IPS-15b (cell line): ENCODE data around the gene UTS2R.
"Not testable (repeated sequence)": the region's sequence is repeated elsewhere in the genome, so short reads cannot be mapped to it uniquely, and the experiment has no call there.

Source experiments
- H3K27me3 ChIP-seq: one replicate; pipeline ENCODE4 v1.6.1; 2013; ENCODE audit warnings: low read length; ENCODE audit not compliant: control insufficient read depth, insufficient read depth
- H3K36me3 ChIP-seq: one replicate; pipeline ENCODE4 v1.6.1; 2013; ENCODE audit warnings: low read length; ENCODE audit not compliant: control insufficient read depth, insufficient read depth
- H3K4me1 ChIP-seq: one replicate; pipeline ENCODE4 v1.6.1; 2013; ENCODE audit warnings: mild to moderate bottlenecking, low read length; ENCODE audit not compliant: control insufficient read depth, insufficient read depth
- H3K4me3 ChIP-seq: one replicate; pipeline ENCODE4 v1.5.1; 2013; ENCODE audit warnings: low read depth, low read length
- H3K9ac ChIP-seq: one replicate; pipeline ENCODE4 v1.6.1; 2013; ENCODE audit warnings: low read depth, mild to moderate bottlenecking, low read length
- H3K9me3 ChIP-seq: one replicate; pipeline ENCODE4 v1.6.1; 2013; ENCODE audit warnings: mild to moderate bottlenecking, low read length; ENCODE audit not compliant: control insufficient read depth, insufficient read depth

Gene UTS2R

DNA sequence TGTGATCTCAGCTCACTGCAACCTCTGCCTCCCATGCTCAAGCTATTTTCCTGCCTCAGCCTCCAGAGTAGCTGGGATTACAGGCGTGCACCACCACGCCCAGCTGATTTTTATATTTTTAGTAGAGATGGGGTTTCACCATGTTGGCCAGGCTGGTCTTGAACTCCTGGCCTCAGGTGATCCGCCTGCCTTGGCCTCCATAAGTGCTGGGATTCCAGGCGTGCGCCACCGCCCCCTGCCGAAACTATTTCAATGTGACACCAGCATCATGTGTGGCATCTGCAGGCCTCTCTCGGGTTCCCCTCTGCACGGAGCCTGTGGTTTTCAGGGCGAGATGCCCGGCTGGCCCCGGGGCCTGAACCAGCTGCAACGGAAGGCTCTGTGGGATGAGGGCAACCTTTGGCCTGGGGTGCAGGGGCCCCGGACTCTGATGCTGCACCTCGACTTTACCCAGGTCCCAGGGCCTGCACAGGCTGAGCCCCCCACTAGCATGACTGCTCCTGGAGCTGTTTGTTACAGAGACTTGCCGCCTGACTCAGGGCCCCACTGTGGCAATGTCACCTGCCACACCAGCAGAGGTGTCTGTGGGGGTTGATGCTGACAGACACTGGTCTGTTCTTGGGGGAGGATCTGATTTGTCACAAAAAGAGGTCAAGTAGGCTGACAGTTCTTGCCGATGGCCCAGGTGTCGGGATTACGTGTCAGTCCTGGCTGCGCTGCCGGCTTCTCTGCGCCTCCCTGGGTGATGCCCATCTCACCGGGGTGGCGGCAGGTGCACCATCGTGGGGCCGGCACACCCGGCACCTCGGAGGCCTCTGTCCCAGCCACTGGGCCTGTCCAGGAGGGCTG, 21.2 kb upstream of the UTS2R start:
- H3K9ac ChIP-seq, result no peak overlapping the region
- H3K4me1 ChIP-seq, result no peaks in the 10 kb centered on the region
- H3K9me3 ChIP-seq, result no peaks in the 10 kb centered on the region
- H3K27me3 ChIP-seq, result no peaks in the 10 kb centered on the region
- H3K4me3 ChIP-seq, result no peak overlapping the region
- H3K36me3 ChIP-seq, result no peaks in the 10 kb centered on the region

- Histone ChIP-seq H3K9ac (no peak overlapping the region), H3K4me1 (no peaks in the 10 kb centered on the region), H3K36me3 (no peaks in the 10 kb centered on the region), H3K27me3 (no peaks in the 10 kb centered on the region), H3K9me3 (no peaks in the 10 kb centered on the region), H3K4me3 (no peak overlapping the region)
Observed at GRCh38 chr17:82351254-82351712, 20.3 kb upstream of the UTS2R start.

DNA sequence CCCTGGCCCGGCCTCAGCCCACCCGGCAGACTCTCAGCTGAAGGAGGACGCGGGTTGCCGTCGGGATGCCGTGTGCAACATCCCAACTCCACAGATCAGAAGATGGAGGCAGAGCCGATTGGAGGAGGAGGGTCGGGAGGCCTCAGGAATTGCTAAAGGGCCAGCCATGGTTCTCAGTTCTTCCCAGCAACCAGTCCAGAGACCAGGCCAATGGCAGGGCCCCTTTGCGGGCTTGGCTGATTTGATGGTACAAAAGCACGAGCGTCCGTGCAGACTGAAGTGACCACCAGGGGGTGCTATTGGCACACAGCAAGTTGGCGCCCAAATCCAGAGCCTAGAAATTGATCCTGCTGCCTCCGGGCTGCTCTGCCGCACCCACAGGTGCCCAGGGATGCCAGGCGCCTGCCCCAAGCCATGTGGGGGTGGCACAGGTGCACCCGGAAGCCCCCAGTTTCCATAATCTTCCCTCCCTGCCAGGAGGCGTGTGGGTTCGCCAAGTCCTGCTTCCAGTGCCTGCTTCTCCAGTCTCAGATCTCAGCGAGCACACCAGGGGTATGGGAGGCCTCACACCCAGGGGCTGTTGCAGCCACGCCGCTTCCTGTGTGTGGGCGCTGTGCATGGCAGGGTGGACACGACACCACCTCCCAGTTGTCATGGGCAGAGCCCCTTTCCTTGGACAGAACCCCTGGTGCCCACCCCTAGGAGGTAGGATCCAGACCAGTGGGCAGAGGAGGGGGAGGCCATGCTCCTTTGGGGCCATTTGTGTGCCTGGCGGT, 19.7 kb upstream of the UTS2R start:
- Histone ChIP-seq H3K36me3 (no peaks in the 10 kb centered on the region), H3K9ac (no peak overlapping the region), H3K4me3 (no peak overlapping the region), H3K27me3 (no peaks in the 10 kb centered on the region), H3K9me3 (no peaks in the 10 kb centered on the region), H3K4me1 (no peaks in the 10 kb centered on the region)

DNA sequence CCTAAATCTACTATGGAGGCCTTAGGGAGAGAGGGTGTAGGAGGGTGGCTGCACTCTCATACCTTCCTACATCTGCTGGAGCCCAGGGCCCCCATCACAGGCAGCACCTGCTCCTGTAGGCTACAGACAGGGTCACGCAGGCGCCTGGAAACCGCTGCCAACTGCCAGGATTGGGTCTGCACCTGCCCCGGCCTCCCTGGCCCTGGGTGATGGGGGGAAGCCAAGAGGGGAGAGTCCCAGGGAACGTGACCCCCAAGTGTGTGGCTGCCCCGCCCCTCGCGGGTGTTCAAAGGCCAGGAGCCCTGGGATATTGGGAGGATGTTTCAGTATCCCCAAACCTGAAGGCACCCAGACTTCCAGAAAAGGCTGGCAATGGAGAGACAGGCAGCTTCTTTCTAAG, 18.1 kb upstream of the UTS2R start:
- H3K27me3 ChIP-seq, result no peaks in the 10 kb centered on the region
- no peak overlapping the region for H3K4me3 ChIP-seq
- H3K36me3 ChIP-seq, result no peaks in the 10 kb centered on the region
- H3K9ac ChIP-seq, result no peak overlapping the region
- H3K4me1 ChIP-seq, result no peaks in the 10 kb centered on the region
- no peaks in the 10 kb centered on the region for H3K9me3 ChIP-seq

DNA sequence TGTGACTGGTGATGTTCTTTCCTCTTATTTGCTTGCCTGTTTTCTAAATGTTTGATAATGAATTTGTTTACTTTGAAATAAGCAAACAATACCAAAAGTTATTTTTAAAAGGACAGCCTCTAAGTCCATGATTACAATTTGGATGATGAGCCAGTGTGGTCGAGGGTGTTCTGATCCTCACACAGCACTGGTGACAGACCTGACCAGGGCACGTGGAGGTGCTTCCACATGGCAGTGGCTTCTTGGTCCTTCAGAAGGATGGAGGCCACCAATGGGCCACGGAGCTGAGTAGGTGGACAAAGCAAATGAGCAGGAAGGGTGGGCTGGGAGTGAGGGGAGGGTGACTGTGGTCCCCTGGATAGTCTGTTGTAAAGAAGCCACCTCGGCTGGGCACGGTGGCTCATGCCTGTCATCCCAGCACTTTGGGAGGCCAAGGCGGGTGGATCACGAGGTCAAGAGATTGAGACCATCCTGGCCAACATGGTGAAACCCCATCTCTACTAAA, 16.7 kb upstream of the UTS2R start:
- no peaks in the 10 kb centered on the region for H3K4me1 ChIP-seq
- no peak overlapping the region for H3K4me3 ChIP-seq
- H3K27me3 ChIP-seq, result peaks cover 3% of the 10 kb centered on the region
- H3K9ac ChIP-seq, result no peak overlapping the region
- H3K36me3 ChIP-seq, result no peaks in the 10 kb centered on the region
- H3K9me3 ChIP-seq, result no peaks in the 10 kb centered on the region

DNA sequence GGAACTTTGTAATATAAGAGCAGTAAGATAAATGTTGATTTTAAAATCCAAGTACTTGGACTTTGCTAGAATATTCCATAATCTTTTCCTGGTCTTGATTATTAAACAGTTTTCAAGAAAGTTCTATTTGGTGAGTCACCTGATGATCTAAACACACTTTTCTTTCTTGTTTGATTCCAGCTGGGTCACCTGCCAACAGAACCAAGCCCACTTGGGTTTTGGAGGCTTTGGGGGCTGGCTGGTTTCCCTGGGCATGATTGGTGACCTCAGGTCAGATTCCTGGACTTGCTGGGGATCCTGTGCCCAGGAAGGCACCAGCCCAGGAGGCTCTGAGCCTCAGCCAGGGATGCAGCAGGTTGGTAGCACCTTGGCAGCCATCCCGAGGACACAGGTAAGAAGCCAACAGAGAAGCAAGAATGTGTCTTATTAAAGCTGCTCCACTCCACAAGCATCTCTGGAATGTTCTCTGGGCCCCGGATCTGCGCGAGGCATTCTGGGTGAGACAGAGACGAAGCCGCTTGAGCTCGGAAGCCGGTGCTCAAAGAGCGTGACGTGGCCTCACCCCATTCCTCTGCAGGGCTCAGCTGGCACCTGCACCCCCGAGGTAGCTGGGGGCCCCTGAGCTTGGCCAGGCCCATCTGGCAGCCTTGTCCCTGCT, 15.7 kb upstream of the UTS2R start:
- Histone ChIP-seq H3K36me3 (no peaks in the 10 kb centered on the region), H3K9ac (no peak overlapping the region), H3K27me3 (peaks cover 3% of the 10 kb centered on the region), H3K4me3 (no peak overlapping the region), H3K9me3 (no peaks in the 10 kb centered on the region), H3K4me1 (no peaks in the 10 kb centered on the region)

- Histone ChIP-seq H3K27me3 (peaks cover 3% of the 10 kb centered on the region), H3K36me3 (no peaks in the 10 kb centered on the region), H3K4me1 (no peaks in the 10 kb centered on the region), H3K9ac (no peak overlapping the region), H3K4me3 (no peak overlapping the region), H3K9me3 (no peaks in the 10 kb centered on the region)
Observed at GRCh38 chr17:82356845-82357355, 14.7 kb upstream of the UTS2R start.

DNA sequence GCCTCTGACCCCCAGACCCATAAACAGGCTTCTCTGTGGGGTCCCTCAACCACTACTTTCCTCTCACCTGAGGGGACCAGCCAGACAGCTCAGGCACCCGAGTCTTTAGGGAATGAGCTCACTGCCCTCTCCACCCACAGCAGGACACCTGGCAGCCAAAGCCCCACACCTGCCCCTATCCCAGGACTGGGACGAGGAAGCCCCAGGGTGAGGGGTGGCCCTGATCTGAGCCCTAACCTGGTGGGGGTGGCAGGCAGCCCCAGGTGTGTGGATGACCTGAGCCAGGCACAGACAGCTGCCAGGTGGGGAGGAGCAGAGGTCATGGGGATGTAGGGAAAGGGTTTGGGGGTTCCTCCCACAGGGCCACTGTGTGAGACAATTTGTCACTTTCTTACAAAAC, 14.2 kb upstream of the UTS2R start:
- no peak overlapping the region for H3K4me3 ChIP-seq
- H3K4me1 ChIP-seq, result no peaks in the 10 kb centered on the region
- peaks cover 3% of the 10 kb centered on the region for H3K27me3 ChIP-seq
- H3K9ac ChIP-seq, result no peak overlapping the region
- H3K9me3 ChIP-seq, result no peaks in the 10 kb centered on the region
- no peaks in the 10 kb centered on the region for H3K36me3 ChIP-seq

GRCh38 chr17:82358465-82359350, 12.9 kb upstream of the UTS2R start, which contains the start of gene TEX19:
Gene TEX19 (plus strand): TSS chr17:82359247. CDS start chr17:82362151, 2,904 bp downstream.
- H3K4me1 ChIP-seq, result no peaks in the 10 kb centered on the region
- H3K36me3 ChIP-seq, result no peaks in the 10 kb centered on the region
- no peak within 1 kb of the TSS for H3K9ac ChIP-seq
- H3K9me3 ChIP-seq, result no peaks in the 10 kb centered on the region
- H3K4me3 ChIP-seq, result no peak within 1 kb of the TSS
- H3K27me3 ChIP-seq, result peaks cover 3% of the 10 kb centered on the region

DNA sequence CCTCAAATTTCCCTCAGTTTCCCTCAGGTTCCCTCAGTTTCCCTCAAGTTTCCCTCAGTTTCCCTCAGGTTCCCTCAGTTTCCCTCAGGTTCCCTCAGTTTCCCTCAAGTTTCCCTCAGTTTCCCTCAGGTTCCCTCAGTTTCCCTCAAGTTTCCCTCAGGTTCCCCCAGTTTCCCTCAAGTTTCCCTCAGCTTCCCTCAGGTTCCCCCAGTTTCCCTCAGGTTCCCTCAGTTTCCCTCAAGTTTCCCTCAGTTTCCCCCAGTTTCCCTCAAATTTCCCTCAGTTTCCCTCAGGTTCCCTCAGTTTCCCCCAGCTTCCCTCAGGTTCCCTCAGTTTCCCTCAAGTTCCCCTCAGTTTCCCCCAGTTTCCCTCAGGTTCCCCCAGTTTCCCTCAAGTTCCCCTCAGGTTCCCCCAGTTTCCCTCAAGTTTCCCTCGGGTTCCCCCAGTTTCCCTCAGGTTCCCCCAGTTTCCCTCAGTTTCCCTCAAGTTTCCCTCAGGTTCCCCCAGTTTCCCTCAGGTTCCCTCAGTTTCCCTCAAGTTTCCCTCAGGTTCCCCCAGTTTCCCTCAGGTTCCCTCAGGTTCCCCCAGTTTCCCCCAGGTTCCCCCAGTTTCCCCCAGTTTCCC, 12.0 kb upstream of the UTS2R start:
- H3K9ac ChIP-seq, H3K4me1 ChIP-seq, H3K27me3 ChIP-seq, H3K9me3 ChIP-seq, H3K4me3 ChIP-seq, H3K36me3 ChIP-seq: not testable (repeated sequence)
